Activated CD4-positive, alpha-beta T cell treated with anti-CD3 and anti-CD28 coated beads for 36 hours (primary cell): Measurements from ENCODE around the gene LRRC2. TPM values are rescaled to one million over a fixed set of nuclear protein-coding genes. Genes with fewer than 3 reads are reported as not detected.

Experiments
- ATAC-seq: fragments of 200-7000 bp; cut with Tn5 transposase; one replicate; pipeline ENCODE4 v1.10.0; 2021; ENCODE audit warnings: mild to moderate bottlenecking, moderate library complexity
- CTCF ChIA-PET: fragments of 350-600 bp; sonication (Branson Sonifier 250); formaldehyde crosslinking; loops from one replicate; lab custom pipeline; 2021; ENCODE audit warnings: antibody characterized with exemption; lab: Charles Lee
- POLR2A ChIA-PET: fragments of 350-600 bp; sonication (Branson Sonifier 250); formaldehyde crosslinking; loops from one replicate; lab custom pipeline; 2021; ENCODE audit warnings: antibody characterized with exemption, inconsistent platforms; lab: Charles Lee
- DNase-seq: peaks from one replicate; pipeline ENCODE4 v3.0.0-alpha.2; 2020
- H3K27ac Mint-ChIP-seq: one replicate; pipeline ENCODE4 v1.8.0; 2021; ENCODE audit warnings: mixed read lengths
- H3K27me3 Mint-ChIP-seq: one replicate; pipeline ENCODE4 v1.8.0; 2021; ENCODE audit warnings: mixed read lengths
- H3K36me3 Mint-ChIP-seq: one replicate; pipeline ENCODE4 v1.8.0; 2021; ENCODE audit warnings: low read depth, mixed read lengths
- H3K4me1 Mint-ChIP-seq: one replicate; pipeline ENCODE4 v1.8.0; 2021; ENCODE audit warnings: mixed read lengths
- H3K4me3 Mint-ChIP-seq: one replicate; pipeline ENCODE4 v1.8.0; 2021; ENCODE audit warnings: mild to moderate bottlenecking, moderate library complexity, mixed read lengths
- H3K9me3 Mint-ChIP-seq: one replicate; pipeline ENCODE4 v1.8.0; 2021; ENCODE audit warnings: low read depth, mixed read lengths
- intact Hi-C, 2 experiments: fragments of 100-400 bp; cut with DNase I in 1 of 2; cut with micrococcal nuclease in 1 of 2; formaldehyde crosslinking; loops; one replicate each; pipeline versions ENCODE4 v1.14.2 to v1.15.1; 2022 to 2024; cut with DNase I, micrococcal nuclease
- total RNA-seq, 2 experiments: library from RNA; stranded (reverse); gene quantifications; one replicate each; pipeline ENCODE4 v1.2.3, GENCODE V29; 2021

The LRRC2 gene
- total RNA-seq, 2 experiments from 2014 or later: 0.04 TPM; not detected in 1

DNA sequence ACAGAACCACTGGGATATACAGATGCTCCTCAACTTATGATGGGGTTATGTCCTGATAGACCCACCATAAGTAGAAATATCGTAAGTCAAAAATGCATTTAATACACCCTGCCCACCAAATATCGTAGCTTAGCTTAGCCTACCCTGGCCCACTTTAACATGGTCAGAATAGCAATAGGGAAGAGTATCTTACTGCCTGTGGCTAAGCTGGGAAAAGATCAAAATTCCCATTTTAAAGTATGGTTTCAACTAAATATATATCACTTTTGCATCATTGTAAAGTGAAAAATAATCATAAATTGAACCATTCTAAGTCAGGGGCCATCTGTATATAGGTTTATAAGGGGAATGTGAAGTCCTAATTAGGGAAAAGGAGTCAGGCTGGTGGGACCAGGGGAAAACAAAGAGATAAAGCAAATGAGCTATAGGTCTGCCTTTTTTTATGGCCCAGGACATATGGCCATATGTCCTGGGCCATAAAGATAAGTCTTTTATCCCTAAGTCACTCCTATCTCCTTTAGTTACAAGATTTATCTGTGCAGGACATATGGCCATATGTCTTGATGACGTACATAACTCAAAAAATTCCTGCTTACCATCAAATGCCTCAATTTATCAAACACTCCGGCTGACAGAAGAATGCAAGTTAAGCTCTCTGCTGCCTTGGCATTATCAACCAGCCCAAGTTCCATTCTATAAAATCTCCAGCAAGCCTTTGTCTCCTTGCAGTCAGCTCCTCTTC is 57.1 kb downstream of the LRRC2 start:
- peaks cover 2% of the 10 kb centered on the region for H3K27me3 Mint-ChIP-seq
- intact Hi-C loops: no loop called here
- no peaks in the 10 kb centered on the region for H3K9me3 Mint-ChIP-seq
- no peak overlapping the region for H3K4me3 Mint-ChIP-seq
- DNase-seq: no peak
- no peaks in the 10 kb centered on the region for H3K36me3 Mint-ChIP-seq
- H3K4me1 Mint-ChIP-seq: peaks cover 12% of the 10 kb centered on the region
- CTCF ChIA-PET: interaction anchor here (2.1 kb wide), 1 partner anchor 19 kb away, joined by 7 read pairs; no protein-coding TSS in a partner anchor
- H3K27ac Mint-ChIP-seq: no peak overlapping the region
- POLR2A ChIA-PET: no interaction called here
- no peak for ATAC-seq

DNA sequence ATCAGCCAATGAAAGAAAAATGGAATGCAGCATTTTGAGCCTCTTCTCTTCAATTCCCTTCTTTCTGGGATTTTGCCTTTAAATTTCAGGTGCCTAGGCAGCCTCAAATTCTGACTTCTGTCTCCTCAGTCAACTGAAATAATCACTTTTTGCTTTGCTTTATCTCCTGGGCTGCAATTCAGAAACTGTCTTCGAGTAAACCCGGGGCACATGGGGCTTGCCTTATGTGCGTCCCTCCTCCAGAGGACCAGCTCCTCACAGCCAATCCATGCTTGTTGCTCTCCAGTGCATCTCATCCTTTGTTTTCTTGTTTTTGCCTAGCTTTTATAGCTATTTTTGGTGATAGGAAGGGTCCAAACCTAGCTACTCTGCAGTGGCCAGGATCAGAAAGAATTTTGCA is 59.6 kb downstream of the LRRC2 start:
- no peak for ATAC-seq

GRCh38 chr3:46505953-46506352 is 60.1 kb downstream of the LRRC2 start:
- intact Hi-C loops: no loop called here
- no peaks in the 10 kb centered on the region for H3K27me3 Mint-ChIP-seq
- ChIA-PET POLR2A (no interaction called here), CTCF (interaction anchor here (0.7 to 2.1 kb wide), 2 partner anchors 17 to 1470 kb away, joined by 3 to 7 read pairs; no protein-coding TSS in a partner anchor)
- H3K36me3 Mint-ChIP-seq: no peaks in the 10 kb centered on the region
- ATAC-seq (no peak), DNase-seq (no peak)
- no peaks in the 10 kb centered on the region for H3K9me3 Mint-ChIP-seq
- no peak overlapping the region for H3K4me3 Mint-ChIP-seq
- H3K4me1 Mint-ChIP-seq: peaks cover 24% of the 10 kb centered on the region
- H3K27ac Mint-ChIP-seq: no peak overlapping the region

More for the DNA sequence above, 59.6 kb downstream of the LRRC2 start:
- DNase-seq: no peak
- Mint-ChIP-seq H3K9me3 (no peaks in the 10 kb centered on the region), H3K4me3 (no peak overlapping the region), H3K27me3 (no peaks in the 10 kb centered on the region), H3K36me3 (no peaks in the 10 kb centered on the region), H3K27ac (no peak overlapping the region), H3K4me1 (peaks cover 24% of the 10 kb centered on the region)
- CTCF ChIA-PET: interaction anchor here (2.1 kb wide), 1 partner anchor 18 kb away, joined by 7 read pairs; no protein-coding TSS in a partner anchor
- intact Hi-C loops: no loop called here
- POLR2A ChIA-PET: no interaction called here

GRCh38 chr3:46504789-46505188 is 61.3 kb downstream of the LRRC2 start:
- Mint-ChIP-seq H3K36me3 (no peaks in the 10 kb centered on the region), H3K9me3 (no peaks in the 10 kb centered on the region), H3K4me1 (peaks cover 32% of the 10 kb centered on the region), H3K4me3 (no peak overlapping the region), H3K27me3 (no peaks in the 10 kb centered on the region), H3K27ac (no peak overlapping the region)
- peak; percentile 58 for DNase-seq
- intact Hi-C loops: loop anchor here in 1 of 2 experiments (5.0 kb wide), 1 partner anchor 33 kb away; no protein-coding TSS in a partner anchor
- ChIA-PET POLR2A (no interaction called here), CTCF (interaction anchor here (2.1 kb wide), 1 partner anchor 16 kb away, joined by 7 read pairs; no protein-coding TSS in a partner anchor)
- ATAC-seq: peak; percentile 67

GRCh38 chr3:46503200-46503874 is 62.8 kb downstream of the LRRC2 start:
- Mint-ChIP-seq H3K4me3 (no peak overlapping the region), H3K27me3 (no peaks in the 10 kb centered on the region), H3K36me3 (no peaks in the 10 kb centered on the region), H3K4me1 (peaks cover 32% of the 10 kb centered on the region), H3K9me3 (no peaks in the 10 kb centered on the region), H3K27ac (no peak overlapping the region)
- DNase-seq (no peak), ATAC-seq (no peak)
- CTCF ChIA-PET: interaction anchor here (0.6 to 7.8 kb wide), 3 partner anchors 15 to 94 kb away, joined by 3 to 60 read pairs (median 3); no protein-coding TSS in a partner anchor
- POLR2A ChIA-PET: no interaction called here
- intact Hi-C loops: loop anchor here in 1 of 2 experiments (5.0 kb wide), 1 partner anchor 34 kb away; no protein-coding TSS in a partner anchor

- DNase-seq (no peak), ATAC-seq (no peak)
- no peak overlapping the region for H3K27ac Mint-ChIP-seq
- H3K9me3 Mint-ChIP-seq: no peaks in the 10 kb centered on the region
- H3K27me3 Mint-ChIP-seq: no peaks in the 10 kb centered on the region
- POLR2A ChIA-PET: no interaction called here
- no peak overlapping the region for H3K4me3 Mint-ChIP-seq
- CTCF ChIA-PET: interaction anchor here (0.6 to 7.8 kb wide), 2 partner anchors 13 to 59 kb away, joined by 3 to 60 read pairs; no protein-coding TSS in a partner anchor
- no peaks in the 10 kb centered on the region for H3K36me3 Mint-ChIP-seq
- intact Hi-C loops: loop anchor here in 1 of 2 experiments (5.0 kb wide), 1 partner anchor 36 kb away; no protein-coding TSS in a partner anchor
- H3K4me1 Mint-ChIP-seq: peaks cover 32% of the 10 kb centered on the region
These were observed 64.4 kb downstream of the LRRC2 start for GRCh38 chr3:46501702-46502101.

- CTCF ChIA-PET: interaction anchor here (0.7 to 7.8 kb wide), 3 partner anchors 12 to 163 kb away, joined by 4 to 60 read pairs (median 9); no protein-coding TSS in a partner anchor
- ATAC-seq (no peak), DNase-seq (no peak)
- peaks cover 32% of the 10 kb centered on the region for H3K4me1 Mint-ChIP-seq
- intact Hi-C loops: loop anchor here in 1 of 2 experiments (5.0 kb wide), 1 partner anchor 36 kb away; no protein-coding TSS in a partner anchor
- POLR2A ChIA-PET: no interaction called here
- H3K27me3 Mint-ChIP-seq: no peaks in the 10 kb centered on the region
- no peak overlapping the region for H3K4me3 Mint-ChIP-seq
- H3K9me3 Mint-ChIP-seq: no peaks in the 10 kb centered on the region
- no peaks in the 10 kb centered on the region for H3K36me3 Mint-ChIP-seq
- H3K27ac Mint-ChIP-seq: no peak overlapping the region
These were observed 65.2 kb downstream of the LRRC2 start for GRCh38 chr3:46500656-46501635.

- ChIA-PET CTCF (interaction anchor here (0.5 to 7.8 kb wide), 7 partner anchors 10 to 452 kb away, joined by 3 to 60 read pairs (median 3); no protein-coding TSS in a partner anchor), POLR2A (no interaction called here)
- intact Hi-C loops: no loop called here
- H3K27ac Mint-ChIP-seq: no peak overlapping the region
- peaks cover 20% of the 10 kb centered on the region for H3K4me1 Mint-ChIP-seq
- ATAC-seq: no peak
- DNase-seq: no peak
- no peaks in the 10 kb centered on the region for H3K9me3 Mint-ChIP-seq
- H3K36me3 Mint-ChIP-seq: no peaks in the 10 kb centered on the region
- no peaks in the 10 kb centered on the region for H3K27me3 Mint-ChIP-seq
- H3K4me3 Mint-ChIP-seq: no peak overlapping the region
These were observed 67.1 kb downstream of the LRRC2 start for GRCh38 chr3:46498916-46499519.

DNA sequence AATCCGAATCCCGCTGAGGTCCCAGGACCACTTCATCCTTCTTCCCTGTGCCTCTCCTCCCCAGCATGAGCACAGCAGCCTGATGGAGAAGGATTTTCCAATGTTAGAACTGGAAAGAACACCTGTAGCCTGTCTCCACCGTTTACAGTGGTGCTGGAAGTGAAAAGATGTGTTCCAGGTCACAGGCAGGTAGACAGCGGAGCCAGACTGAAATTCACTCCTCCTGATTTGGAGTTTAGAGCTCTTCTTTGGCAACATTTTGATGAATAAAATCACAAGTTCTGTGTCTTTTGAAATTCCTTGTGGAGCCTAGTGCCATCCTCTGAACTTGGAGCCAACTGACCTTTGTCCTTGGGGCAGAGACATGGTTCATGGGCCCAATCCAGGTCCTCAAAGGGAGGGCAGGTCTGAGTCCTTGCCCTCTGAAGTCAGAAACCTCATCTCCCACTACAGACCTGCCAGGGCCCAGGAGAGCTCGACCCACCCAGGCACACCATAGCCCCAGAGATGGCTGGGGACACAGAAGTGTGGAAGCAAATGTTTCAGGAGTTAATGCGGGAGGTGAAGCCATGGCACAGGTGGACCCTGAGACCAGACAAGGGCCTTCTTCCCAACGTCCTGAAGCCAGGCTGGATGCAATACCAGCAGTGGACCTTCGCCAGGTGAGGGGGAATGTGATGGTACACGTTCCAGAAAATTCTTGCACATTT is 68.4 kb downstream of the LRRC2 start, which contains the start of gene RTP3:
RTP3 (plus strand) TSS at position 421 of the 710 bp plus-strand sequence; CDS start at position 508, 87 bp downstream.
- Mint-ChIP-seq H3K9me3 (no peaks in the 10 kb centered on the region), H3K27me3 (no peaks in the 10 kb centered on the region), H3K36me3 (no peaks in the 10 kb centered on the region), H3K27ac (no peak within 1 kb of the TSS), H3K4me1 (peaks cover 10% of the 10 kb centered on the region), H3K4me3 (no peak within 1 kb of the TSS)
- DNase-seq (no peak), ATAC-seq (no peak)
- POLR2A ChIA-PET: no interaction called here
- CTCF ChIA-PET: interaction anchor here (1.0 to 7.8 kb wide), 6 partner anchors 9 to 133 kb away, joined by 3 to 60 read pairs (median 4); no protein-coding TSS in a partner anchor
- intact Hi-C loops: loop anchor here in 1 of 2 experiments (2.0 kb wide), 1 partner anchor 61 kb away; no protein-coding TSS in a partner anchor
